GM21786 (cell line): ENCODE data around the gene LOXL1.
"Not testable (repeated sequence)": the region's sequence is repeated elsewhere in the genome, so short reads cannot be mapped to it uniquely, and the experiment has no call there.

Experiments
- ATAC-seq: cut with Tn5 transposase; IDR thresholded peaks from one replicate; pipeline ENCODE4 v1.9.1; 2021; ENCODE audit not compliant: unreplicated experiment

LOXL1 gene

GRCh38 chr15:73973683-73974200 lies 47.5 kb downstream of the LOXL1 start:
- not testable (repeated sequence) for ATAC-seq

- not testable (repeated sequence) for ATAC-seq
Measured at GRCh38 chr15:73975440-73976125, 49.3 kb downstream of the LOXL1 start.

GRCh38 chr15:73978896-73979295 lies 52.6 kb downstream of the LOXL1 start:
- ATAC-seq: no peak

GRCh38 chr15:73979636-73980035 lies 53.4 kb downstream of the LOXL1 start:
- no peak for ATAC-seq

- ATAC-seq: no peak
Measured at GRCh38 chr15:73981761-73982221, 55.5 kb downstream of the LOXL1 start.

- no peak for ATAC-seq
Measured at GRCh38 chr15:73982222-73982962, 56.1 kb downstream of the LOXL1 start.

GRCh38 chr15:73983211-73983727 lies 57.0 kb downstream of the LOXL1 start:
- ATAC-seq: no peak

GRCh38 chr15:73983773-73984172 lies 57.5 kb downstream of the LOXL1 start:
- ATAC-seq: no peak

- ATAC-seq: no peak
Measured at GRCh38 chr15:73984208-73984979, 58.1 kb downstream of the LOXL1 start.

- ATAC-seq: no peak
Measured at GRCh38 chr15:73985101-73985873, 59.0 kb downstream of the LOXL1 start.

- ATAC-seq: no peak
Measured at GRCh38 chr15:73986055-73986775, 60.0 kb downstream of the LOXL1 start.

GRCh38 chr15:73986776-73987056 lies 60.5 kb downstream of the LOXL1 start:
- ATAC-seq: no peak

- ATAC-seq: no peak
Measured at GRCh38 chr15:73987250-73987649, 61.0 kb downstream of the LOXL1 start.

- ATAC-seq: no peak
Measured at GRCh38 chr15:73987681-73988444, 61.6 kb downstream of the LOXL1 start.

GRCh38 chr15:73988445-73988969 lies 62.2 kb downstream of the LOXL1 start:
- no peak for ATAC-seq

- ATAC-seq: no peak
Measured at GRCh38 chr15:73989001-73989798, 62.9 kb downstream of the LOXL1 start.

GRCh38 chr15:73990250-73991005 lies 64.2 kb downstream of the LOXL1 start:
- no peak for ATAC-seq
